ENCODE measurements around the gene CCL26. TPM values are rescaled to one million over a fixed set of nuclear protein-coding genes. Genes with fewer than 3 reads are reported as not detected.

Gene CCL26
- total and polyA plus RNA-seq, 2 of the 4 experiments (the other 2 are of a cell fraction), result not detected

DNA sequence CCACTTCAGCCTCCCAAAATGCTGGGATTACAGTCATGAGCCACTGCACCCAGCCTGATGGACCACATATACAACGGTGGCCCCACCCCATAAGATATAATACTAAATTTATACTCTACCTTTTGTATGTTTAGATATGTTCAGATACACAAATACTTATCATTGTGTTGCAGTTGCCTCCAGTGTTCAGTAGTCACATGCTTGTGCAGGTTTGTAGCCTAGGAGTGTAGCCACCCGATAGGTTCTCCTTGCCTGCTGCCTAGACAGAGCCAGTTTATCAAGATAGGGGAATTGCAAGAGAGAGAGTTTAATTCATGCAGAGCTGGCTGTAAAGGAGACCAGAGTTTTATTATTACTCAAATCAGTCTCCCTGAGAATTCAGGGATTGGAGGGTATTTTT lies 32.0 kb upstream of the CCL26 start:
- Histone ChIP-seq H2AK5ac (ENCODE audit: low read depth, low read length) (no peak overlapping the region), H2BK15ac (ENCODE audit: low read depth, low read length) (no peak overlapping the region), H3K27ac (ENCODE audit: insufficient read depth, low read length) (no peak overlapping the region), H3K9ac (ENCODE audit: low read depth, low read length) (no peak overlapping the region), H4K8ac (ENCODE audit: low read depth in 2 of 2, low read length in 2 of 2) (no peak overlapping the region), H3K9me3 (ENCODE audit: control insufficient read depth, insufficient read depth, low read length) (peaks cover 20% of the 10 kb centered on the region), H2BK5ac (ENCODE audit: low read depth, low read length, poor library complexity, severe bottlenecking) (no peak overlapping the region), H3K36me3 (ENCODE audit: control insufficient read depth, insufficient read depth, low read length) (no peaks in the 10 kb centered on the region), H2AFZ (replicated peaks; ENCODE audit: low read length, poor library complexity) (no peak overlapping the region), H3K9me1 (ENCODE audit: insufficient read depth, low read length) (no peaks in the 10 kb centered on the region), H3K4me3 (ENCODE audit: insufficient read depth, low read depth, low read length) (no peak overlapping the region), H2AK9ac (replicated peaks; ENCODE audit: low read depth, low read length, poor library complexity) (no peak overlapping the region), H2BK20ac (ENCODE audit: low read depth, low read length) (no peak overlapping the region), H3K4ac (ENCODE audit: low read depth, low read length) (no peak overlapping the region), H3K18ac (ENCODE audit: low read depth, low read length) (no peak overlapping the region), H3K23ac (ENCODE audit: low read depth, low read length) (no peak overlapping the region), H4K91ac (ENCODE audit: insufficient read depth, low read depth, low read length) (no peak overlapping the region), H3K79me1 (ENCODE audit: low read depth in 1 of 2, low read length in 2 of 2) (no peaks in the 10 kb centered on the region), H4K20me1 (ENCODE audit: insufficient read depth, low read length) (no peaks in the 10 kb centered on the region), H3K4me1 (ENCODE audit: control insufficient read depth, insufficient read depth, low read length) (no peaks in the 10 kb centered on the region), H4K5ac (ENCODE audit: low read depth, low read length) (no peak overlapping the region), H3K27me3 (ENCODE audit: control insufficient read depth, insufficient read depth, low read length) (peaks cover 10% of the 10 kb centered on the region), H3K14ac (replicated peaks; ENCODE audit: low read depth, low read length) (no peak overlapping the region), H2BK120ac (ENCODE audit: low read depth, low read length) (no peak overlapping the region), H3K4me2 (ENCODE audit: low read depth, low read length) (no peak overlapping the region), H3K56ac (ENCODE audit: extremely low read depth, insufficient read depth, low read length) (no peak overlapping the region)
- dilution Hi-C loops (cut with HindIII; ENCODE audit: low sequenced_read_pairs, unreplicated experiment) (no loop called here), in situ Hi-C loops (cut with MboI; ENCODE audit: low sequenced_read_pairs) (no loop called here), intact Hi-C loops (cut with micrococcal nuclease) (no loop called here)
- no TSS peak for BruUV-seq (replicated peaks)
- ATAC-seq (ENCODE audit: low read depth) (no peak), DNase-seq (no peak)
- TF ChIP-seq, protein P1, sequence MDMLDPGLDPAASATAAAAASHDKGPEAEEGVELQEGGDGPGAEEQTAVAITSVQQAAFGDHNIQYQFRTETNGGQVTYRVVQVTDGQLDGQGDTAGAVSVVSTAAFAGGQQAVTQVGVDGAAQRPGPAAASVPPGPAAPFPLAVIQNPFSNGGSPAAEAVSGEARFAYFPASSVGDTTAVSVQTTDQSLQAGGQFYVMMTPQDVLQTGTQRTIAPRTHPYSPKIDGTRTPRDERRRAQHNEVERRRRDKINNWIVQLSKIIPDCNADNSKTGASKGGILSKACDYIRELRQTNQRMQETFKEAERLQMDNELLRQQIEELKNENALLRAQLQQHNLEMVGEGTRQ (IDR thresholded peaks at IDR 0.05; ENCODE audit: low read depth, low read length), result no peak
- no peak for TF ChIP-seq MXI1 (IDR thresholded peaks at IDR 0.05; ENCODE audit: borderline replicate concordance, low read depth, low read length)
- WGBS, 2 experiments (ENCODE audit: extremely low coverage in 2 of 2, insufficient read length in 1 of 2), result no CpG with 5 or more reads among the region's 2 CpGs
- ChIA-PET CTCF (no interaction called here), POLR2A (ENCODE audit: unreplicated experiment) (no interaction called here)
